Mesenteric fat pad (tissue), 1 donor: ENCODE measurements around the gene DCST2. TPM values are rescaled to one million over a fixed set of nuclear protein-coding genes. Genes with fewer than 3 reads are reported as not detected.

ENCODE experiments used
- DNase-seq: peaks from one replicate; pipeline ENCODE4 v3.0.0-alpha.2; 2020; ENCODE audit warnings: low spot score
- total RNA-seq: library from RNA; stranded (reverse); fragmentation: NEBNext Ultra II Directional; extraction: Animal tissue kit (Norgen Biotek cat#: 25700); gene quantifications from one replicate; pipeline ENCODE4 v1.2.1, GENCODE V29; 2021
- donor health status: DM: yes; HTN: yes; CAD: no.

DCST2 gene
- total RNA-seq, 1 donor from 2014 or later: 0.87 TPM

DNA sequence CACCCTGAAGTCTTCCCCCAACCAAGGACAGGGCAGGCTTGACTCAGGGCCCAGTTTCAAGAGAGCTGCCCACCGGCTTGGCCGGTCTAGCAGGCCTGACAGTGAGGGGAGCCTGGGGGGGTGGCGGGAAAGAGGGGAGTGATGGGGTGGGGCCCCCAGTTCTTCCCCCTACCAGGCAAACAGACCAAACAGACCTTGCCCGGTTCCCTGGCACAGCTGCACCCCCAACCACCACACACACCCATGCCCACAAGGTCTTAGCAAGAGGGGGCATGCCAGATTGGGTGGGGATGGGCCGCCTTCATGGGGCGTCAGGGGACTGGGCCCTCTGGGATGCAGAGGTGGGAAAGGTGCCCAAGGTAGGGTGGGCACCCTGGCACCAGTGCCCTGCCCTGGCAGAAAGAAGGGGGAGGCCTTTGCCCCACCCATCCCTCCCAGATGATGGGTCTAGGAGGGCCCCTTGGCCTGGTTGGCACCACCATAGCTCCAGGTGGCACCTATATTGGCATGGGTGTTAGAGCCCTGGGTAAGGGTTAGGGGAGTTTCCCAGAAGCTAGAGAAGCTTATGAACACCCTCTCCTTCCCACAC, 22.1 kb downstream of the DCST2 start:
- no peak for DNase-seq

DNA sequence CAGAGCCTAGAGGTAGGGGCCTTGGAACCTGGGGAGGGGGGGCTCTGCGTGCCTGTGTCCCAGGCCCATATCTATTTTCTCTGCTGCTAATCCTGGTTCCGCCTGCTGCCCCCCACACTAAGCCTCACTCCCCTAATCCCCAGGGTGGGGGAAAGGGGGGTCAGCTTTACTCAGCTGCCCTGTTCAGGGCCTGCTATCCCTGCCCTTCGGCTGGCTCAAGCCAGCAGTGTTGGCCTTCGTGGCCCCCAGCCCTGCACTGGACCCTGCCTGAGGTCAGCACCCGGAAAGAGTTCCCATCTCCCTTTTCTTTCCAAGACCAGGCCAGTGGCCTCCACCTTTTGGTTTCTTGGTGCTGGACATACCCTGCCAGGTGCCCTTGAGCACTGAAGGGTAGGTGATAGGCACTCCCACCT, 22.6 kb downstream of the DCST2 start:
- no peak for DNase-seq

DNA sequence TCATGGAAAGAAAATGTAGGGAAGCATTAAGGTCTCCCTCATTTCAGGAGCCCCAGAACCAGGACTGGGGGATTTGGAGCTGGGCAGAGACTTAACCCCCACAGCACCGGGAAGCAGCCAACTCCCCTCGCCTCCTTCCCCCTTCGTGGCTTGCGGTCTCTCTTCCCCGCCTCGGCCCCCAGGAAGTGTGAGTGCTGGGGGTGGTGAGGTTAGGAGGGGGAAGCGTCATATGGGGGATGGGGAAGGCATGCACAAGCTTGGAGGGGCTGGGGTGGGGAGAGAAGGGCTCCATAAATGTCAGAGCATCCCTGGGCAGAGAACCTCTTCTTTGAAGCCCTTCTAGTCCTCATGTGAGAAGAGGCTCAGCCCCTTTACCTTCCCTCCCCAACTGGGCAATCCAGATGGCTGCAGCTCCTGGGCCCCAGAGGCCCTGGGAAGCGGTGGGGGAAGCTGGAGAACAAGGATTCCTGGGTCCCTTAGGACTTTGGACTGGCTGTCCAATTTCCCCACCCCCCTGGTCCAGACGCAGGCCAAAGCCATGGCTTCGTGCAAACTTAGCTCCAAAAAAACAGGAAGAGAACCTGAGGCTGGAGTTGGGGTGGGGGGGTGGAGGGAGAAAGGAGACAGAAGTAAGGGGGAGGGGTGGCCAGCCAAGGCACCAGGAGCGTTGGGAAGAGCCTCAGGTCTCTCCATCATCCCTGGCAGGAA, 23.2 kb downstream of the DCST2 start:
- DNase-seq: no peak

DNA sequence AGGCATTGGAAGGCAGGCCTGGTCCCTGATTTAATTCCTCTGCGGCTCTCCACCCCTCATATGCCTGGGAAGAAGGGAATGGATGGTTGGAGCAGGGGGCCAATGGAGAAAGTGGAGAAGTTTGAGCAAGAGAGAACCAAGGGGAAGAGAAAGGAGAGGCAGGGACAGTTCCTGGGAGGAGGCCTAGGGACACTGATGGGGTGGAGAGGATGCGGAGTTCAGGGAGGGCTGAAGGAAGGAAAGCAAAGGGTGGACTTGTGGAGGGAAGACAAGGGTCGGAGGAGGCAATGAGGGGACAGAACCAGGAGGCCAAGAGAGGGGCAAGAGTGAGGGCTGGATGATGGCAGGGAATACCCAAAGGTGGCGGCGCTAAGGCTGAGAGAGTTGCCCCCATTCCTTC, 23.8 kb downstream of the DCST2 start:
- no peak for DNase-seq

DNA sequence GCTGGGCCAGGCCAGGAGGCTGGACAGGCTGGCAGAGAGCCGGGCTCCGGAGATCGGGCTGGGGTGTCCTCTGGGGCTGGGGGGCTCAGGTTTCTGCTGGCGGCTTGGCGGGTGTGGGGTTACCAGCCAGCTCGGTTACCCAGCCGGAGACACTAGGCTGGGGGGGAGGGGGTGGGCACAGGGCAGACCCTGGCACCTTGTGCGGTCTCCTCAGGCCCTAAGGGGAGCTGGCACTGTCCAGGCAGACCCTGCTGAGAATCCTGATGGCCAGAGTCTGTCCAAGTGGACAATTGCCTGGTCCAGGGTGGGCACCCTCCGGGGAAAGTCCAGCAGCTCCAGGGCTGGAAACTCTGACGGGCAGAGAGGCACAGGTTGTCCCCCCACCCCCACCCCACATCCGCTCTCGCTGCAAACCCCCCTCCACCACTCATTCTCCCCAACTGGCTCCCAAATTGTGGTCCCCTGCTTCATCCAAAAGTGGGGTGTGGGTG, 24.3 kb downstream of the DCST2 start:
- no peak for DNase-seq

DNA sequence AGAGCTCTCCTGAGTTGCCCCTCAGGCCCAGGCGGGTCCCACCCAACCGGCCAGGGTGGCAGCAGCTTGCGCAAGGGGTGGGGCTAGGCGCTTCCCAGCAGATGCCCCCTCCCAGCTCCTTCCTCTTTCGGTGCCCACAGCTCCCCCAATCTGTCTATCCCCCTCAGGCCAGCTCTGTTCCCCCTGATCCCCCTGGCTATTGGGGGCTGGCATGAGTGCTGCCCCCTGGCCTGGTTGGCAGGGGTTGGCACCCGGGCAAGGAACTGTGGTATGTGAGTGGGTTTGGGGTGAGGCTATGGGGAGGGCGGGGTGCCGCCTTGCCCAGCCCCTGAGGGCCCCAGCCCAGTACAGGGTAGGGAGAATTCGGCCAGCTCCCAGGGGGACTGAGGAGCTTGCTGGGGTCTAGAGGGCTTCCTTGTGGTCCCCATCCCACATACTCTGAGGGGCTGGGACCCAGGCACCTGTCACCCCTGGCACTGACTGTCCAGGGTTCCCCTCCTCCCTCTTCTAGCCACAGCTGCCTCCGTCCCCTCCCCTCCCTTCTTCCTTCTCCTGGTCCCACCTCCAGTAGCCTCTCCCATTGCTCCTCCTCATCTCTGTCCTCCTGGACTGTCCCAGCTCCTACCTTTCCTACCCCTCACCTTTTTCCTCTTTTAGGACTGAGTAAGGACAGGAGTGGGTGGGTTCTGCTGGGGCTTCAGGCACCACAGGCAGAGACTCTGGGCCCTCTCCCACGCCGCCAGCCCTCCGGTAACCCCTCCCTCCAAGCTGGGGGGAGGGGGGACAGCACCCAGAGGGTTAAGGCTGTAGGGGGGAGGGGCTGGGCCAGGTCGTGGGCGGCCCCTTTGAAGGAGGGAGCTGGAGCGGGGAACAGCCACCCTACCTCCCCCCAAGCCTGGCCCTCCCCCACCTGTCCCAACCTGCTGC, 25.3 kb downstream of the DCST2 start:
- DNase-seq: no peak

DNA sequence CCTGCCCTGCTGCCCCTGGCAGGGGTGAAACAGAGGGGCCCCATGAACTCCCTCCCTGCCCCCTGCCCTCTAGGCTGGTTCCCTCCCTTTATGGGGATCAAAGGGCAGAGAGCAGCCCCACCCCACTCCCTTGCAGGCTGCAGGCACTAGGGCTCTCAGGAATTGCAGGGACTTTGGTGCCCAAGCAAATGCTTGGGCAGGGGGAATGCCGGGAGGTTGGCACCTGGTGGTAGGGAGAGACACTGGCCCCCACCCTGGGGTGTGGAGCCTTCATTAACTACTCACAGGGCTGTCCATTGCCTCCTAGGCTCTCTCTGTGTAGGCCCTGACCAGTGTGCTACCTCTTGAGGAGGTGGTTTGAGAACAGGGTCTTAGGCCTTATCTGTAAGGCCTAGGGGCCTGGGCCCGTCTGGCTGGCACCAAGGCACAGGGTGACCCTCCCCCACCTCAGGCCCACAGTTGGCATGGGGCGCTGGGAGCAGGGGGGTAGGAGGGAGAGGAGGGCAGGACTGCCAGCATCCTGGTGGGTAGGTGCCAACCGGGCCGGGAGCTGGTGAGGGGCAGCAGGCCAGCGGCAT, 26.2 kb downstream of the DCST2 start:
- no peak for DNase-seq

DNA sequence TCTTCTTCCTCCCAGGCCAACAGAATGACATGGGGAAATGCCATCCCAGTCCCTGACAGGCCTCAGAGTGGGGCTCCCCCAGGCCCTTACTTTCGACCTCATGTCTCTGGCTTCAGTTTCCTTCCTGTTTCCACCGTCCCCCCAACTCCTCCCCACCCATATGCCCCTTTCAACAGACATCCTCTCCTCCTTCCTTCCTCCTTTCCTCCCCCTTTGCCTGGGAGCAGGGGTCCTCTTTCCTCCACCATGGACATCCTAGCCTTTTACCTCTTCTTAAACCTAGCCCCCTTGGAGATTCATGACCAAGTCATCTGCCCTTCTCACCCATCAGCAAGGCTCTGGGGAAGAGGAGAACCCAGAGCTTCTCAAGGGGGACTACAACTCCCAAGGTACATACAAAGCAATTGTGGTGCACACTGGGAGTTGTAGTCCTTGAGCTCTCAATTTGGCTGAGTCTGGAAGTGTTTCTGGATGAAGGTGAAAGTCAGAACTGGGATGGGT, 26.9 kb downstream of the DCST2 start:
- no peak for DNase-seq

DNA sequence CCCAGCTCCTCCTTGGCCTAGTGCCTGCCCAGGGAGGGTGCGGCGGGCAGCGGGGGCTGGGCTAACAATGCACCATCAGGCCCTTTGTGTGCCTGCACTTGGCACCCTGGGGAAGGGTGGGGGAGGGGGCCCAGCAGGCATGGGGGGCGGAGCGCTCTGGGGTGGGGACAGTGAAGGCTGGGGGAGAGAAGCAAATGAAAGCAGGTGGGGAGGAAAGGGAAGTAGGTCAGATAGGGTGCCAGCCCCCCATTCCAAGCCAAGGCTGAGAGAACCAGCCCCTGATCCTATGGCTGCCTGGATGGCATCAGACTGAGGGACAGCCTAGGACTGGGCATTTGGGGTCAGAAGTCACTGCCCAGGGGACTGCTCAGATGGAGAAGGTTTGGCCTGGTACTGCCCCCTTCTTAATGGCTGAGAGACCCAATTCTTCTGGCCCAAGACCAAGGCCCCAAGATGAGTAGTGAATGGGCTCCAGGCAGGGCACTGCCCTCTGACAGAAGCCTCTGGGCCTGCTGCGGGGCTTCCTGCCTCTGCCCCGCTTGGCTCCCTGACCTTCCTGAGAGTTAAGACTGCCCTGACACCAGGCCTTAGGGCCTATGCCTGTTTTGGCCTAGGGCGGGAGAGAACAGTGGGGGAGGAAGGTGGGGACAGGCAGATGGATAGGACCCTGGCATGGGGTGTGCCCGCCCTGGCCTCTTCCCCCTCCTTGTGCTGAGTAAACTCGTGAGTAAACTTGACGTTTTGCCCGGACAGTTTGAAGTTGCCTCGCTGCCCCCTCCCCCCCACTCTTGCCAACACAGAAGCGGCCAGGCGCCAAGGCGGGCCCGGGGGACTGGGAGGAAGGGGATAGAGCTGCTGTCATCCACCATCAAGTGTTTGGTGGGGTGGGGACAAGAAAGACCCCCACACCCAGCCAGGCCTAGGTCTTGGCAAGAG, 28.2 kb downstream of the DCST2 start:
- no peak for DNase-seq

DNA sequence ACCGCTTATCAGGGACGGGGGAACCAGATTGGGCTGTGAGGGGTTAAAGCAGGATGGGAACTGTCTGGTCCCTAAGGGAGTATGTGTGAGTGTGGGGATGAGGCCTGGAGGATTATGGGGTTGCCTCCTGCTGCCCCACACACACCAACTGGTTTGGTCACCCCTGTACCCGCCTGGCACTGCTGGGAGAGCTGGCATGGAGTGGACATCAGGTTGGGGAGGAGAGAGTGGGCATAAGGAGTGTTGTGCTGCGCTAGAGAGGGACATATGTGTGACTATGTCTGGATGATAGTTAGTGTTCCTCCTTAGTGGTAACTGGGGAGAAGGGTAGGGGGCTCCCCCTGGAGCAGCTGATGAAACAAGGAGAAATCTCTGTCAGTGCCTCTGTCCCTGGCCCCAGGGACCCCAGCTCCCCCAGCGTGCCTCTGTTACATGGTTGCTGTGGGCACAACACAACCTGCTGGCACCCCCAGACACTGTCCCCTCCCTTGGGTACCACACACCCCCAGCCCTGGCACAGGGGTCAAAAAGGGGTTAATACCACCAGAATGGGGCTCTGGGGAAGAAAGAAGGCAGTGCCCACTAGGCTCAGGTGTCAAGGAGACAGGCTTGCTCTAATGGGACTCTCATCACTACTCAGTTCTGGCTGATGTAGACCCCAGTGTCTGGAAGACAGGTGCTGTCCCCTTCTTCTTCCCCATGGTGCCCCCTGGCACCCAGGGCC, 29.1 kb downstream of the DCST2 start:
- DNase-seq: no peak

DNA sequence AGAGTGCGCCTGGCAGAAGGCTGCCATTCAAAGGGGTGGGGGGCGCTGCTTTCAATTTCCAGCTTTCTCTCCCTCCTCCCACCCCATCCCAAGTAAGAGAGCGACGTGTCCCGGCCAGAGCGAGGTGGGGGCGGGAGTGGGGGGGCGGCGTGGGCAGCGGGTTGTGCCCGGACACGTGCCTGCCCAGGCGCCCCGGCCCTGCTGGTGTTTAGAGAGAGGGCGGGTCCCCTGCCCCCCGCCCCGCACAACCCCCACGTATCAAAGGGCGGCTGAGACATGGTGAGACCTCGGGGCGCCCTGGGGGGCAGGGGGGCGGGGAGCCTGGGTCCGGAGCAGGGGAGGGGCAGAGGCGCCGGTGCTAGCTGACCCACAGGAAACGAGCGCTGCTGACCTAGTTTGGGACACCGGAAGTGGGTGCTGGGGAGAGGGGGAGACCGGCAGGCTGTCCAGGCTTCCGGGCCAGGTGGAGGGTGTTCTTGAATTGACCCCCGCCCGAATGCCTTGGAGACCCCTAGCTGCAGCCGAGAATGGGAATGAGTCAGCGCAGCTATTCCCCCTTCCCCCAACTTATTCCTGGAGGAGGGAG, 29.7 kb downstream of the DCST2 start:
- DNase-seq: no peak

DNA sequence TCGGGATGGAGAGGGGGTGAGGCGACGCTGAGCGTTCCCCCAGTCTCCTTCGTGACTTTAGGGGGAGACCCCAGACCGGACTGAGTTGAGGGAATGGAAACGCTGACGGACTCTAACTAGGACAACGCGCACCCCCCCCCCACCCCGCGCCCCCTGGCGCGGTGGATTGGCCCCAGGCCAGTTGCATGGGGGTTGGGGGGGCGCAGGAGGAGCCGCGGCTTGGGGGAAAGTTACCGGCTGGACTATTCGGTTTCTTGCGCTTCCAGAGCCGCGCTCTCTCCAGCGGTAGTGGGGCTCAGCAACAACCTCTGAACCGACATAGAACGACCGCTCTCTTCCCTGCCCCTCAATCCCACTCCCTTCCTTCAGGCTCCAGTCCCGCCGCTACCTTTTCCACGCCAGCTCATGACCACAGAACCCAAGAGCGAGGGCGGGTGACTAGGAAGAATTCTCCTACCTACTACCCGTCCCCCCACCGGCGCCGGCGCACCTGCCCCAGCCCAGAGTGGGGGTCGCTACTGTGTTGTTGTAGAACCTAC, 30.3 kb downstream of the DCST2 start:
- DNase-seq: no peak

DNA sequence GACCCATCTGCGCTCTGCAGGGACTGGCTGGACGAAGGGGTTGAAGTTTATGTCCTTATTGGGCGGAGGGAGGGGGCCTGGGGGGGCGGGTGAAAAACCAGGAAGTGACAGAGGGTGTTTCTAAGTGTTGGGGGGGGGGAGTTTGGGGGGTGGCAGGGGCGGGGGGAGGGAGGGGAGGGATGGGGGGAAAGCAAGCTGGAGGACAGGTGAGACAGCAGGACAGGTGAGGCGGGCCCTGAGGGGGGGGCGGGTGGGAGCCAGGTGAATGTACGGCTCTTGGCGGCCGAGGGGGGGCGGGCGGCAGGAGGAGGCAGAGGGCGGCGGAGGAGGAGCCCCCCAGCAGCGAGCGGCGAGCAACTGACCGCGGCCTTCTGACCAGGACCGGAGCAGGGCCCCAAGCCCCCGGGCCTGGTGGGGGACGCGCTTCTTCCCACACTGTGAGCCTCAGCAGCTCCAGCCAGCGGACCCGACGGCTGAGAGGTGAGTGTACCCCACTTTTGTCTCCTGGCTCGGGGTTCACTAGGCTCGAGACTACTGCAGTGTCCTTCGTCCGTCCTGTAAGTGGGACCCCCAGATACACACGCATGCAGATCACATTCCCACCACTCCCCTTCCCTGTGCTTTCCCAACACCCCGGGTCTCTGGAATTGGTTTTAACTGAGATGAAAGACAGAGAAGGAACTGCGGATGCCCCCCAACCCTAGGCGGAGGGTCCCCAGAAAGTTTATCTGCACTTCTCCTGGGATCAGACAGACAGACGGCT, 30.9 kb downstream of the DCST2 start, which contains the start of gene ZBTB7B:
TSS of gene ZBTB7B (plus strand) at position 339 of the 763 bp plus-strand sequence. CDS start 11,859 bp downstream, outside the sequence.
- no peak for DNase-seq

DNA sequence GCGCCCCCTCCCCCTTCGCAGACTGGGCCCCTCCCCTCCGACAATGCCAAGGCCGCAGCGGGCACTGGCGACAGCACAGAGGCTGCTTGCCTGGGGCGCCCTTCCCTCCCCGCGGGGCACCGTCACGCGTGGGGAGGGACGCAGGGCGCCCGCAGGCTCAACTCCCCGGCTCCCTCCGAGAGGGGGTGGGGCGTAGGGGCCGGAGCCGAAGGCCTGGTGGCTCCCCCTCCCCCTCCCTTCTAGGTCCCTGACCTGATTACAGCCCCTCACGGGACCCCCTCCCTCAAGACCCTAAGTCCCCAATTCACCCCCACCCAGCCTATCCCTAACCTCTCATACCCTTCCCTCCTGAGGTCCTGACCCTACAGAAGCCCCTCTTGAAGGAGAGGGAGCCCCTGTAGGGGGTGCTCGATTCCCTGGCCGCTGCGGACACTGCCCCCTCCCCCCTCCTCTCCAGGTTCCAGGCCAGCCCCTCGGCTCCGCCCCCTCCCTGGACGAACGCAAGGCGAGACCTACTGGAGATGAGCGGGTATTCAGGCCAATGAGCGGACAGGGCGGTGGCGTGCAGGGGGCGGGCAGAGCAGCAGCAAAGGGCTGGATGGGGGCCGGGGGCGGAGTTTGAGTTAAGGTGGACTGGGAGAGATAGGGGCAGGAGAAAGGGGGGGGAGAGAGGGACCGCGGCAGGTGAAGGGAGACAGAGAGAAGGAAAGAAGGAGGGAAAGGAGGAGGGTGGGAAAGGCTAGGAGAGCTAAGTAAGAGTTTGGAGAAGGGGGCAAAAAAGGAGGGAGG, 31.7 kb downstream of the DCST2 start:
- DNase-seq: peak; percentile 99

DNA sequence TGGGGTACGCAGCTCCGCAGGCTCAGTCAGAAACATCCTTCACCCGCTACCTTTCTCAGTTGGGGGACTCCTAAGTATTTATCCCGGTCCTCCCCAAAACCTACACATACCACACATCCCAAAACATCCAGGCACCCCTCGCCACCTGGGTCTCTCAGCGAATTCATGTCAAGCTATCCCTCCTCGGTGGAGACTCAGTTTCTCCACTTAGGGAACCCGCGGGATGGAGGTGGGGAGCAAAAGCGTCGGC, 32.2 kb downstream of the DCST2 start:
- DNase-seq: no peak

DNA sequence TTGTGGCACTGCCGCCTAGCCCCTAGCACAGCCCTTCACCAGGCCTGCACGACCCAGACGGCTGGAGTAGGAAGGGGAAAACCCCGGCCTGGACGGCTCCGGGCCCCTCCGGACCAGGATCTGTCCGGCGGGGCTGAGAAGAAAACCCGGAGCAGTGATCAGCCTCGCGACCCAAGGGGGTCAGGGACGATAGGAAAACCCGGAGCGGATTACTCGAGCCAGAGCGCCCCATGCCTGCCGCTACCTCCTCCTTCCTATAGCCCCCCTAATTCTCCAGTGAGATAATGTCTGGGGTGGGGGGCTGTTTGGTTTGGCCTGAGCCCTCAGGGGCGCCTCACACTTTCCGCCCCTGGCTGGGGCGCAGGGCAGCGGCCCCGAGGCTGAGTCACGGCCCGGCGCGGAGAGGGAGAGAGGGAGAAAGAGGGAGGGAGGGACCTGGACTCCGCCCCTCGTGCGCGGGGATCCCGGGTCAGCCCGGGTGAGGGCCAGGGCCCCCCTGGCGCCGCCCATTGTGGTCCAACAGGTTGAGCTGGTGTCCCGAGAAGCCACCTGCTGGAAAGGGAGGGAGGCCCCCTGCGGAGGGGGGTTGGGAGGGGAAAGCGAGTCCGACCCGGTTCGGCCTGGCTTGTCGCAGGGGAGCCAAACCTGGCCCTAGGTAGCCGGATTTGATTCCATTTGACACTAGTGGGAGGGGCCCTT, 32.7 kb downstream of the DCST2 start:
- peak; percentile 96 for DNase-seq

DNA sequence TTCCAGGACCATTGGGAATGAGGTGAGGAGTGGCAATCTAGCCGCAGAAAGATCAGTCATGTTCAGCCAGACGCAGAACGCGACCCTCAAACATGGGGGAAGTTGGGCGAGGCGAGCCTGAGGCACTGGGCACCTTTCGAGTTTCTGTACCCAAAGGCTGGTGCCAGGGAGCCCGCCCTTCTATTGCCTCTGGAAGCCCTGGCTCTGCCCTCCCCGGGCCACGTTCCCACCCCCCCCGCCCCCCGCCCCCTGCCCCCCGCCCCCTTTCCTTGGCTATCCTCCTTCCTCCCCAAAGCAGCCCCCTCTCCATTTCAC, 33.2 kb downstream of the DCST2 start:
- no peak for DNase-seq
